ENCODE data around the gene DYNLT1. TPM values are rescaled to one million over a fixed set of nuclear protein-coding genes. Genes with fewer than 3 reads are reported as not detected.
A peak's percentile ranks its signal among the peaks of the same experiment; 100 is the strongest.
"Not testable (repeated sequence)": the region's sequence is repeated elsewhere in the genome, so short reads cannot be mapped to it uniquely, and the experiment has no call there.

Gene DYNLT1
- total RNA-seq, 1 donor from 2014 or later, result 138 TPM

DNA sequence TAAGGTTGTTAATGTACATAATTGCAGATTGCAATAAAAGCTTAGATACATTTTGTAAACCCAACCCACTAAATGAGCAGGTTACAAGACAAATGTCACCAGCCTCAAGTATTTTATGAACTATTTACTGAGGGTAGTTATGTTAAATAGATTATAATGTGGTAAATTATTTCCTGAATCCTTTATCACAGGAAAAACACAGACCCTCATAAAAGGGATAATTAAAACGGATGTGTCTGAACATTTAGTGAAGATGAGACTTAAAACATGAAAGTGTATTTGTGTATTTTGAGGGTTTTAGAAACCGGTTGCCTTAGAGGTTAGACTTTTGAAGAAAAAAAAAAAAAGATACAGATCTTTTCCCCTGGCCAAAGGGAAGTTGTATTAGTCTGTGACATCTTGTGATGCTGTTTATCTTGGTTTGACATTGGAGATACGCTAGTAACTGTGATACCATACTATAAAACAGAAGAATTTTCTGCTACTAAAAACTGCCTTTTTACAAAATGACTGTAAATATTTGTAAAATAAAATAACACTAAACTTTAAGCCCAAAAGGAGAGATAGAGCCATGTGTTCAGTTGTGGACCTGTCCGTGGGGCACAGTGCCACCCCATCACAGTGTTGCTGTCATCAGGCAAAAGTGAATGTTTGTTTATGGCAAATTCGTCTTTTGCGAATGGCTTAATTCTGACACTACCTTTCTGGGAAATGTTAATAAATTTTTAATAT is 9.7 kb downstream of the DYNLT1 start:
- Mint-ChIP-seq H3K4me3 (no peak overlapping the region), H3K9me3 (no peaks in the 10 kb centered on the region), H3K4me1 (ENCODE audit: unreplicated experiment) (peaks cover 14% of the 10 kb centered on the region), H3K27ac (no peak overlapping the region), H3K36me3 (peaks cover 35% of the 10 kb centered on the region), H3K27me3 (no peaks in the 10 kb centered on the region)
- DNase-seq (ENCODE audit: extremely low spot score, unreplicated experiment), result no peak
- TF ChIP-seq, protein P1, sequence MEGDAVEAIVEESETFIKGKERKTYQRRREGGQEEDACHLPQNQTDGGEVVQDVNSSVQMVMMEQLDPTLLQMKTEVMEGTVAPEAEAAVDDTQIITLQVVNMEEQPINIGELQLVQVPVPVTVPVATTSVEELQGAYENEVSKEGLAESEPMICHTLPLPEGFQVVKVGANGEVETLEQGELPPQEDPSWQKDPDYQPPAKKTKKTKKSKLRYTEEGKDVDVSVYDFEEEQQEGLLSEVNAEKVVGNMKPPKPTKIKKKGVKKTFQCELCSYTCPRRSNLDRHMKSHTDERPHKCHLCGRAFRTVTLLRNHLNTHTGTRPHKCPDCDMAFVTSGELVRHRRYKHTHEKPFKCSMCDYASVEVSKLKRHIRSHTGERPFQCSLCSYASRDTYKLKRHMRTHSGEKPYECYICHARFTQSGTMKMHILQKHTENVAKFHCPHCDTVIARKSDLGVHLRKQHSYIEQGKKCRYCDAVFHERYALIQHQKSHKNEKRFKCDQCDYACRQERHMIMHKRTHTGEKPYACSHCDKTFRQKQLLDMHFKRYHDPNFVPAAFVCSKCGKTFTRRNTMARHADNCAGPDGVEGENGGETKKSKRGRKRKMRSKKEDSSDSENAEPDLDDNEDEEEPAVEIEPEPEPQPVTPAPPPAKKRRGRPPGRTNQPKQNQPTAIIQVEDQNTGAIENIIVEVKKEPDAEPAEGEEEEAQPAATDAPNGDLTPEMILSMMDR (conservative IDR thresholded peaks at IDR 0.05), result no peak

DNA sequence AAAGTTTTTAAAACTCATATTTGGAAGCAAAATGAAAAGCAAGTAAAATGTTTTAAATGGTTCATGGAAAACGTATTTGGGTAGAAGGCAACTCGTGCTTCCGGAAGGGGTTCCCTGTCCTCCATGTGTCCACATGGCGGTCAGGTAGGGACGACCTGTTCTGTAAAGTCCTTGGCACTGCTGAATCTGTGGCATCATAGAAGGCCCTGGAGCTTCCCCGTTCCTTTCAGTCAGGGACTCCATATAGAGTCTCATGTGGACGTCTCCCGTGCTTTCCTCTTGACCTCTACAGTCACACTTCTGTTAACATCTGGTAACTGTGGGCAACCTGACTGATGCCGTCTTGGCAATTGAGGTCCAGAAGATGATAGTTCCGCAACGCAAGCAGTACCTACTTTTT is 11.4 kb downstream of the DYNLT1 start:
- Mint-ChIP-seq H3K4me1 (ENCODE audit: unreplicated experiment) (peaks cover 16% of the 10 kb centered on the region), H3K4me3 (no peak overlapping the region), H3K27ac (no peak overlapping the region), H3K9me3 (no peaks in the 10 kb centered on the region), H3K27me3 (no peaks in the 10 kb centered on the region), H3K36me3 (peaks cover 38% of the 10 kb centered on the region)
- TF ChIP-seq, protein P1 (conservative IDR thresholded peaks at IDR 0.05), result no peak
- DNase-seq (ENCODE audit: extremely low spot score, unreplicated experiment), result no peak

DNA sequence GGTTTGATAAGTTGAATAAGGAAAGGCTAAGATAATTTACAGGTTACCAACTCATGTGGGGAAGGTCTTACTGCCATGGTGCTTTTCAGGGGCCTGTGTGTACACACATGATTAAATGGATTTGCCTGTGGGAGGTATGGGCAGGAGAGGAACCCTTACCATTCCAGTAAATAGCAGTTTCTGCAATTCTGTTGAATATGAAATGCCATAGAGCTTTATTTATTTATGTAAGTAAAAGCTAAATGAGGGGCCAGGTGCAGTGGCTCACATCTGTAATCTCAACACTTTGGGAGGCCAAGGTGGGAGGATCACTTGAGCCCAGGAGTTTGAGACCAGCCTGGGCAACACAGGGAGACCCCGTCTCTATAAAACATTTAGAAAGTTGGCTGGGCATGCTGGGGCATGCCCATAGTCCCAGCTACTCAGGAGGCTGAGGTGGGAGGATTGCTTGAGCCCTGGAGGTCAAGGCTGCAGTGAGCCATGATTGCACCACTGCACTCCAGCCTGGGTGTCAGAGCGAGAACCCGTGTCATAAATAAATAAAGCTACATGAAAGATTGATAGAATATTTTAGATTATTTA is 11.9 kb downstream of the DYNLT1 start:
- H3K36me3 Mint-ChIP-seq, result peaks cover 38% of the 10 kb centered on the region

DNA sequence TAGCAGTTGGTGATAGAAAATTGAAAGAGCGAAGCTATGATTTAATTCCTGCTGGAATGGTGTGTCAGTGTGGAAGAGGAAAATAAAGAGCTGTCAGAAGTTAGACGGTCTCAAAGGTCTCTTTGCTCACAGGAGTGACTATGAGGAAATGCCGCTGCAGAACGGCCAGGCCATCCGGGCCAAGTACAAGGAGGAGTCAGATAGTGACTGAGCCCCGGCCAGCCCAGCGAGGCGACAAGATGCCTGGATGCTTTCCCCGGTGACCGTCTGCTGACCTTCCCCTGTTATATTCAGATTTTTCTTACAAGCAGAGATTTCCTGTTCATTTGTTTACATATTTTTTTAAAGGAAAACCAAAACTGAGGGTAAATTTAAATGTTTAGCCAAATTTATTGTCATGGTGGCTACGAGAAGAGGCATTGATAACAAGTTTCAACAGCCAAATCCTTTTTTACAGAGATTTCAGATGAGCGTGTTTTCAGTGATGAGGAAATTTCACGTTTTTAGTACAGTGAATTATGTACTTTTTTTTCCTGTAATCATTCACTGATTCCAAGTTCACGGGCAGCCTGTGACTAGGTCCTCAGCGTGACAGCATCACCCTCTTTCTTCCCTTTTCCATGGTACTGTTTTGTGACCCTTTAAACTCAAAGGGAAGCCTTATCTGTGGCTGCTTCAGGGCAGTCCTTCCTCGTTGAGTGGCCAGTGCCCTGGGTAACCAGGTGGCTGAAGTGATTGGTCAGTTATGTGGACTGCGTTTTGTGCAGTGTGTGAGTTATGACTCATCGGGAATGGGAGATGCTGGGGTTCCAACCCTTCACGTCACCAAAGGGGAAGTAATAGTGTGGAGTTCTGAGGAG is 12.6 kb downstream of the DYNLT1 start:
- no peaks in the 10 kb centered on the region for H3K27me3 Mint-ChIP-seq
- peak overlapping the region; percentile 36 for H3K27ac Mint-ChIP-seq
- H3K4me3 Mint-ChIP-seq, result no peak overlapping the region
- DNase-seq (ENCODE audit: extremely low spot score, unreplicated experiment), result no peak
- H3K4me1 Mint-ChIP-seq (ENCODE audit: unreplicated experiment), result peaks cover 16% of the 10 kb centered on the region
- H3K9me3 Mint-ChIP-seq, result no peaks in the 10 kb centered on the region
- H3K36me3 Mint-ChIP-seq, result peaks cover 37% of the 10 kb centered on the region
- TF ChIP-seq, protein P1 (conservative IDR thresholded peaks at IDR 0.05), result no peak

More for the DNA sequence above, 11.9 kb downstream of the DYNLT1 start:
- not testable (repeated sequence) for DNase-seq (ENCODE audit: extremely low spot score, unreplicated experiment); H3K4me3 Mint-ChIP-seq; H3K9me3 Mint-ChIP-seq; H3K27me3 Mint-ChIP-seq
- H3K4me1 Mint-ChIP-seq (ENCODE audit: unreplicated experiment), result peaks cover 16% of the 10 kb centered on the region
- peak overlapping the region; percentile 36 for H3K27ac Mint-ChIP-seq

DNA sequence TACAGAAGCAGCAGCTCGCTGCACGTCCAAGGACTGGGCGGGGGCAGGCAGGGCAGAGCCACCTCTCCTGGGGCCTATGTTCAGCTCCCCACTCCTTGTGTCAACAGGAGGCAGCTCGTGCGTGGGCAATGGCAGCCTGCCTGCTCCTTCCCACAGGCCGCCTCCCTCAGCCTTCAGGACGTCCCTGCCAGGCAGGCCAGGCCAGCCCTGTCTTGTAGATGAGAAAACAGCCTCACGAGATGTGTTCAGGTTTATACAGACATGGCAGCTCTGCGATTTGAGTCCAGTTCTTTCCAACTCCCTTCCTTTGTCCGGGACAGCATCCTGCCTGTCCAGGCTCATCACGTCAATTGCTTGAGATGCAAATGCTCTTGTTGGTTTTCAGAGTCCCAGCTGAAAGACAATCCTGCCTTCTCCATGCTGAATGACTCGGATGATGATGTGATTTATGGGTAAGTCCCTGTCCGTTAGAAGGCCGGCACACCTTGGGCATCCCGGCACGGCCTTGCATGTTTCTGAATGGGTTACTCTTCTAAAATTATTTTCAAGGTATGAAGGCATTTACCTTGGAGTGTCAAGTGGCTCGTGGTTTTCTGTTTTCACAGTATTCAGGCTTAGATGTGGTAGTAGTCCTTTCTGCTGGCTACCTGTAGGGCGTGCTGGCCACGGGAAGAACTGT is 13.5 kb downstream of the DYNLT1 start:
- peaks cover 38% of the 10 kb centered on the region for H3K36me3 Mint-ChIP-seq
- H3K4me1 Mint-ChIP-seq (ENCODE audit: unreplicated experiment), result peaks cover 16% of the 10 kb centered on the region
- peak overlapping the region; percentile 7 for H3K27ac Mint-ChIP-seq
- no peaks in the 10 kb centered on the region for H3K9me3 Mint-ChIP-seq
- DNase-seq (ENCODE audit: extremely low spot score, unreplicated experiment), result no peak
- H3K27me3 Mint-ChIP-seq, result no peaks in the 10 kb centered on the region
- TF ChIP-seq, protein P1 (conservative IDR thresholded peaks at IDR 0.05), result no peak
- H3K4me3 Mint-ChIP-seq, result no peak overlapping the region

Data from type B pancreatic cell (in vitro differentiated cells).